HG02588 (cell line): Measurements from ENCODE around the gene MTCL3.

Source experiments
- ATAC-seq: cut with Tn5 transposase; IDR thresholded peaks from one replicate; pipeline ENCODE4 v1.9.1; 2021; ENCODE audit warnings: mild to moderate bottlenecking, moderate library complexity; ENCODE audit not compliant: unreplicated experiment

Gene MTCL3

DNA sequence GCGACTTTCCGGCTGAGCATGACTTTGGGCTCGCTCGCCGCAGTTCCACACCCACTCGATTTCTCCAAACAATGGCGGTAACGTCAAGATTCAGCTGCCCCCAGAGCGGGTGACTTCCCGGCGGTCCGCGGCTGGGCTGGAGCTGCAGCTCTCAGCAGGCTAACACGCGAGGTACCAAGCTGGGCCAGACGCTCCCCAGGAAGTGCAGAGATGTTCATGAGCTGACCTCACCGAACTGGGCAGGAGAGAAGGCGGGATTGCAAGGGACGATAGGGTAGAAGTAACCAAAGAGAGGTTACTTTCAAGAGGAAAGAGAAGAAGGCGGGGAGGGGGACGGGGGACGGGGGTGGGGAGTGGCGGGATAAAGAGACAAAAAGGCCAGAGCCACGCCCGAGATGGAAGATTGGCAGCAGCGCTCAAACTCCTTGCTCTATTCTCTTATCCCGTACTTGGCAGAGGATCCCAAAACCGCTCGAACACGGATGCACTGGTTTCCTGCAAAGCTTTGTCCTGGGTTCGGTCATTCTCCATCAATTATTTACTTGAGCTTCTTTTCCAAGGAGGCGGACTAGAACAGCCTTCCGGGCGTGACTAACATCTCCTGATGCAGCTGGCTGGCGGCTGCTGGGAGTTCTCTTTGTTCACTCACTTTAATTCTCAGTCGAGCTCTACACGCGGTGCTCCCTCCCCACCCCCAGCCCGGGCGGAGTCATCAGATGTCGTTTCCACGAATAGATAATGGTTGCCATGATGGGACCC lies at the start of gene MTCL3:
Gene MTCL3 (minus strand): TSS at position 626 of the 759 bp plus-strand sequence.
- ATAC-seq, result no peak

DNA sequence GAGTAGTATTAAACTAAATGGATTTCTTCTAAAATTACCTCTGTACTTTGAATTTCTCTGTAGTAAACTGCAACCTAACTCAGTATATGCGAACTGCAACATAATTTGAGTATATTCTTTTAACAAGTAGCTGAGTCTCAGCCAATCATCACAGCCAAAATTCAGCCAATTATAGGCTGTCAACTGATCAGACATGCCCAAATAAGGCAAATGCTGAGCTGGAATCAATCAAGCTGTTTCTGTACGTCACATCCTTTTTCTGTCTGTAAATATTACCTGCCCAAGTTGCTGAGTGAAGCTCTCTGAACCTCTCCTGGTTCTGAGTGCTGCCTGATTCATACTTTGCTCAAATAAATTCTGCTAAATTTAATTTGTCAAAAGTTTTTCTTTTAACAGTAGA lies 48.3 kb upstream of the MTCL3 start:
- no peak for ATAC-seq

DNA sequence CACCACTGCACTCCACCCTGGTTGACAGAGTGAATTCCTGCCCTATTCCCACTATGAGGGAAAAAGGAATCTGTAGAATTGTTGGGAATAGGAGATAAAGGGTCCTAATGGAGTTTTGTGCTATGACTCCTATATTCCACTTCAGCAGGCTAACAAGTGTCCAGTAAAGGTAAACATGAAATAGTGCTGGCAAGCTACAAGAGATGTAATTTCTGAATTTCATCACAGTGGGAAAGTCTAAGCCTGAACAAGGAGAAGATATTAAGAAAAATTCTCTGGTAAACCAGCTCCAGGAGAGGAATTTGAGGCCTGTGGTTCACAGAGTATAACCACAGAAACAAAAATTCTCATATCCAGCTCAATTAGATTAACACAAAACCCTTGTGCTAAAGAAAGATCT lies 47.5 kb upstream of the MTCL3 start:
- ATAC-seq, result no peak

DNA sequence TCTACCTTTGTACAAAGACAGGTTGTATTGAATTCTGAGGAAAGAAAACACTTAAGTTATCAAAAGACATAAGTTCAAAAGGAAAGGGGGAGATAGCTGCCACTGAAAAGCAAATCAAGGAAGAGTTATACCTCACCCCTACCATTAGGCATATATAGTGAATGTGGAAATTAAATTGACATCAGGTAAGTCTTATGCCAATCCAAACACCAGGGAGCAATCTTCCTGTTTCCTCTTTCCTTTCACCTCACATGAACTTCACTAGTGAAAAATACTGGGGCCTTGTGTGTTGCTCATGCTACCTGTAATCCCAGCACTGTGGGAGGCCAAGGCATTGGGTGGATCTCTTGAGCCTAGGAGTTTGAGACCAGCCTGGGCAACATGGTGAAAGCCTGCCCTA lies 47.0 kb upstream of the MTCL3 start:
- no peak for ATAC-seq

DNA sequence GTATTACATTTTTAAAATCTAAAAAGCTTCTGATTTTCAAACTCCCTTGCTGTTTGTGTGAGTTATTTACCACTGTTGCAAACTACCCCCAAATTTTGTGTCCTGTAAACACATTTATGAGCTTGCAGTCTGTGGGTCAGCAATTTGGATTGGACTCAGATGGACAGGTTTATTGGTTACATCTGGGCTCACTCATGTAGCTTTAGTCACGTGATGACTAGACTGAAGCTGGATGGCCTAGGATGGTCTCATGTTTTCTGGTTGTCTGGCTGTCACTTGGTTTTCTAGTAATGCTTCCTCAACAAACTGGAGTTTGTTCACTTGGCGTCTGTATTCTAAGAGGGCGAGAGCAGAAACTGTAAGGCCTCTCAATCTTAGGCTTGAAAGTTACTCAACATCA lies 45.6 kb upstream of the MTCL3 start:
- no peak for ATAC-seq

DNA sequence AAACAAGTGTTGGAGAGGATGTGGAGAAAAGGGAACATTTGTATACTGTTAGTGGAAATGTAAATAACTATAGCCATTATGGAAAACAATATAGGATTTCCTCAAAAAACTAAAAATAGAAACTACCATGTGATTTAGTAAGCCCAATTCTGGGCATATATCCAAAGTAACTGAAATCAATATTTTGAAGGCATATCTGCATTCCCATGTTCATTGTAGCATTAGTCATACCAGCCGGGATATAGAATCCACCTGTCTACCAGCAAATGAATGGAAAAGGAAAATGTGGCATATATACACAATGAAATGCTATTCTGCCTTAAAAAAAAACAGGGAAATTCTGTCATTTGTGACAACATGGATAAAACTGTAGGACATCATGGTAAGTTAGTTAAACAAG lies 42.5 kb upstream of the MTCL3 start:
- ATAC-seq, result no peak

DNA sequence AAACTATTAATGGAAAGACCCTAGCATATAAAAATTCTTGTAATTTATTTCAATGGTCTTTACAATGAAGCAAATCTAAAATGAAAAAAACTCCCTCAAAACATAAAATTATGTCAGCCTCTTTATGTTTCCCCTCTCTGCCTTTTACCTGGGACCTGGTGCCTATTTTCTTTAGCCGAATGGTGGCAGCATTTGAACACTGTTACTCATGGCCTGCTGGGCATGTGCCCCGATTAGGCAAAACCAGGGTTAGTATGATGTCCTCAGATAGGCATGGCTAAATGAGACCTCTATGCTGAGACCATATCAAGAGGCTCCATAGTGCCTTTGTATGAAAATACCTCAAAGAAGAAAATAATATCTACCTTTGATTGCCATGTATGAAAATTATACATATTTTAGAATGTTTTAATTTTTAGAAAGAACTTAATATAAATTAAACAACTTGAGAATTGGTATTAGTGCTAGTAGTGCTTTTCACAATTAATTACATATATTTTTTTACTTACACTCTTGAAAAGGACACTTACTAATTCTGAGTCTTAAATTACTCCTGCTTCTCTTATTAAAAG lies 35.4 kb upstream of the MTCL3 start:
- no peak for ATAC-seq

DNA sequence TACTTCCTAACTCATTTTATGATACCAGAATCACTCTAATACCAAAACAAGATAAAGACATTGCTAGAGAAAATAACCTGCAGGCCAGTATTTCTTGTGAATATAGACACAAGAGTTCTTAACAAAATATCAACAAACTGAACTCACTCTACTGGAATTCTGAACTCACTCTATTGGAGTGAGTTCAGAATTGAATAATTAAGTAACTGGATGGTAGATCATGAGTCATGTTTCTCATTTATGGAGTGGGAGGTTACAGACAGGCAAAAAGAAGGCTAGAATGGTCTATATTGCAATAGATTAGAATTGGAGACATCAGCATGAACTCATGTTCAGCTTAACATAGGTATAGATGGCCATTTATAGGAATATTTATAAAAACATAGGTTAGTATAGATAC lies 31.3 kb upstream of the MTCL3 start:
- ATAC-seq, result no peak

DNA sequence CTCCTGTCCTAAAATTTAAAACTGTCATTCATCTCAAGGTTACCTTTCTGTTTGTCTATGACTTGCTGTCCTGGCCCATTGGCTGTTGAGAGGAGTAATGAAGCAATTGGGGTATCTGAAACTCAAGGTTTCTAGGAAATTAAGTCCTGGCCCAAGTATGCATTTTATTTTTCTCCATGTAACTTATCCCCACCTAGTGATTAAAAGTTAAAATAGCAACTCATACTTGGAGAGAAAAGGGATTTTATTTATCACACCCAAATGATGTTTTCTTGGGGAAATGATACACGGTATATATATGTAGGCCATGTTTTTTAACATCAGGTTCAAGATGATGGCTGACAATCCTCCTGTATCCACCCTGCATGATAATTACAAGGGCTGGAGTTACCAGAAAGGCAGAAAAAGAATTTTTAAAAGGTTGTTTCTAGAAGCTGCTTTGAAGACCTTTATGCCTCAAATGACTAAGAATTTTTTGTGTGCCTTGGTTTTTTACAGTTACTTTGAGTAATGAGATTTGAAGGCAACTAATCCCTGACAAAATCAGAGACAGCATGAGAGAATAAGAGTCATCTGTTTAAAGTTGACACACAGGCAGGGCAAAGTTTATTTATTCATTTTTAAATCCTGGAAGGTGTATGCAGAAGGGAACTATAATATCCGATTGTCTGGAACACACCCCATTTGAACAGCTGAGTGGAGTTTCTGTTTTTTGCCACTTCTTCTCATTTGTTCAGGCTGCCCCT lies 28.9 kb upstream of the MTCL3 start:
- no peak for ATAC-seq

DNA sequence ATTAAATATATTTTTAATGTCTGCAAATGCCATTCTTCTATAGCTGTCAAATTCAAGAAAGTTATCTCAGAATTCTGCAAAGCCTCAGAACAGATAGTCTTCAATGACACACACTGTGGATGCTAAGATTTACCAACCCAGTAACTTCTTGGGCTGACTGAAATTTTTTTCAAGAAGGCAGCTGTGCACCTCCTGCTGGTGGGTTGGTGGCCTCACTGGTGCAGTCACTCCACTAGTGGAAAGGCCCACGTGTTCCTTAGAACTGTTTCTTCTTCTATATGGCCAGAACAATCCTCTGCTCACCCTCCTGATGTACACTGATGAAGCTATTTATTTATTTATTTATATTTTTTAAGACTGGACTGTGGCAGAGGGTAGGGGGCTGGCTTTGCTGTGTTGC lies 28.1 kb upstream of the MTCL3 start:
- no peak for ATAC-seq

DNA sequence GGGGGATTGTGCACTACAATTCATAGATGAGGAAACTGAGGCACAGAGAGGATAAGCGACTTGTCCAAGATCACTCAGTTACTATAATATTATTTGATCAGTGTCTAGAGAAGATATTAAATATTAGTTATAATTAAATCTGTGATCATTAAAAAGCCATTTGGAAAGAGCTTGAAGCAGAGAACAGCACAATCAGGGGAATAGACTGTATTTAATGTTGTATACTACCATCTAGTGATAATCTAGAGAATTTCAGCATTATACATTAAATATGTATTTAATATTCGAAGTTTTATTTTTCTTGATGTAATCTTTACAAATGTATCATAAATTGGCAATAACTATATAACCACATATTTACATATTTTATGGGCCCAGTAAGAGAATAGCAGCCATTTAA lies 20.1 kb upstream of the MTCL3 start:
- ATAC-seq, result no peak

DNA sequence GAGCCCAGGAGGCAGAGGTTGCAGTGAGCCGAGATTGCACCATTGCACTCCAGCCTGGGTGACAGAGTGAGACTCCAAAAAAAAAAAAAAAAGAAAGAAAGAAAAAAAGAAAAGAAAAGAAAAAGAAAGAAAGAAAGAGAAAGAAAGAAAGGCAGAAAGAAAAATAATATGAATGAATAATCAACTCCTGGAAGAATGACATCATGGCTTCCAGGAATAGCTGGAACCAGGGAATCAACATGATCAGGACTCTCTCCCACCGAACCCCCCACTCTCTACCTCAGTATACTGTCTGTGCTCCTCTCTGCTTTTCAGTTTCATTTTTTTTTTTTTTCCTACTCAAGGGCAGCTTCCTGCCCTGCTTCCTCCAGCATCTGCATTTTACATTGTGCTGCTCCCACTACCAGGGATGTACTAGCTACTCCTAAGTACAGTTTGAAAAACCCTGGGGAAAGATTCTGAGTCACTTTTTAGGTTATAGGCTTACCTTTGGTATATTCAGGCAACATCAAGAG lies 19.7 kb upstream of the MTCL3 start:
- no peak for ATAC-seq

DNA sequence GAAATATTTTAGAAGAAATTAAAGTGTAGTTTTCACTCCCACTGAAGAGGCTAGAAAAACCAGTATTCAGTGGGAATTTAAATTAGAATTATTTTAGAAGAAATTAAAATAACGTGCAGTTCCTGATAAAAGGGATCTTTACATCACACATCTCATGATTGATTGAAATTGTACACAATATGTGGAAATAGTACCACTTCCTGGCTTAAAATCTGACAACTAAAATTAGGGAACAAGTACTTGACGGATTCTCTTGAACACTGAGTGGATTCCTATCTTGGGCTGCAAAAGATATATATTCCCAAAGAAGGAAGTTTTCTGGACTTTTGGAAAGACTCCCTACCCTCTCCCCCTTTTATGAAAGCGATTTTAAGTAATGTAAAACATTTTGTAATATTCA lies 14.6 kb upstream of the MTCL3 start:
- no peak for ATAC-seq

DNA sequence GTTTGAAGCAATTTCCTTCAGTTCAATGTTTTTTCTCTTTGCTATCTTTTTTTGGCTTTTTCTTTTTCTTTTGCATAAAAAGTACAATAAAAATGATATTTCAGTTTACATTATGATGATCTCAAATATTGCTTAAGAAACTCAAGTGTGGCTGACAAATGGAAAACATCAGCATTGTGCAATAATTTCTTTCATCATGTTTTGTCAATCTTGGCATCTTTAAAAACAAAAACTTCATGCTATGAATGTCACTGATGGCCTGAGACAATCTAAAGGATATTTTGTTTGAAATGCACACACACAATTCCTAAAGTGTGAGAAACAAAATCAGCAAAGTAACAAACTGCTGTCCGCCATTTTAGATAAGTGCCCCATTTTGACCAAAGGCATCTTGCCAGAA lies 13.9 kb upstream of the MTCL3 start:
- ATAC-seq, result no peak

DNA sequence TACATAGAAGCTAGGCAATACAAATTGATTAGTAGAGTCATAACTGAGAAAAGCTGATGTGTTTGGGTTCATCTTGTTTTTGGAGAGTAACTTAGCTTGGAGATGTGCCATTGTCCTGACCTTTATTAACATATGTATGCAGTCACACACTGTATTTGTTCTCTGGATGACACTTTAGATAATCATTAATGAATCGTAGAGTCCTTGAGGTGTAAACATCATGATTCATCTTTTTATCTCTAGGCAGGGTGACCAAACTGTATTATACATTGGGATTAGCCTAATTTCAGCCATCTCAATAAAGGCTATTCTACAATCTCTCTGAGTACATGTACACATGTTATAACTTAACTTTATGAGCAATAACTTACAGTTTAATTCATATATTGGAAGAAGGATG lies 3.6 kb upstream of the MTCL3 start:
- ATAC-seq, result no peak

DNA sequence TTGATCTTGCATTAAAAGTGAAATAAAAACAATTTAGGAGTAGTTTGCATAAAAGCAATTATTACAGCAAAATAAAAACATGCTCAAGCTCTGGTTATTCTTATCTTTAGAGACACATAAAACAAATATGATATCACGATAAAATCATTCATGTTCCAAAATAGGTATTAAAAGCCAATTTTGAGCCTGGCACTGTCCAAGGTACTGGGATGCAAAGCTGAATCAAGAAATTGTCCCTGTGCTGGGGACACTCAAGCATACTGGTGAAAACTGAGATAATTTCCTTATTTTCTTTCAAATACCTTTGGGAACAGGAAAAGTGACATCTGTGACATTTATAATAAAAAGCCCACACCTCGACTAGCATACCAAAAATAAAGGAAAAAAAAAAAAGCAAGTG lies 931 bp upstream of the MTCL3 start:
- ATAC-seq, result no peak

DNA sequence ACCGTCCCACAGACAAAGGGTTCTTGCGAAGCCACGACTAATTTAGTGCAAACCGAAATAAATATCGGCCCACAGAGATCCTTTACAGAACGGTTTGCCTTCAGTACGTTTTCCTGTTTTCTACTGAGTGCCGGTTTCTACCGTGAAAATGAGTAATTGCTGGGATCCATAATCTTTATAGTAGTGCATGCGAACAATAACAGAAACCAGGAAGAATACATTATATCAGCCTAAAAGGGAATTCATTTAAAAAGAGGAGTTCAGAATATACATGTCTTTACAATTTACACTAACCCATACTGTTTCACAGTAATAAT lies 292 bp upstream of the MTCL3 start:
- ATAC-seq, result no peak

DNA sequence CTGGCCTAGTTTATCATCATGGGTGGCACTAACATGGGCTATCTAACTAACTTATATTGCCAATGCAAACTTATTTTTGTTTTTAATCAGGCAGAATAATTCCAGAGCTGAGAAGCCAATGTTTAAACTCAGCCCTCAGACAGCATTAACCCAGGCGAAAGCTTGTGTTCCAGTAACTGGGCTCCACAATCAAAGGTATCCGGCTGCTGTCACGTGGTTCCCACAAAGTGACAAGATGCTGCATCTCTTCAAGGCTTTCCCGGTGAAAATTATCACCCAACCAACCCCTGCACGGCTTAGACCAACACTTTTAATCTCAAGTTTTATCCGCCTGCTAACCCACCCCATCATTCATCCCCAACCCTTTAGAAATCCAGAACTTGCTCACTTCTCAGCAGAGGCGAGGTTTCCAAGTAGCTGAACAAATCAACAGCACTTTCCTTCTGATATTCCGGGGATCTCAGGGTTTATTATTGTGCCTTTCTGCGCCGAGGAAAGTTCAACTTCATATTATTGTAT lies 885 bp downstream of the MTCL3 start:
- no peak for ATAC-seq

DNA sequence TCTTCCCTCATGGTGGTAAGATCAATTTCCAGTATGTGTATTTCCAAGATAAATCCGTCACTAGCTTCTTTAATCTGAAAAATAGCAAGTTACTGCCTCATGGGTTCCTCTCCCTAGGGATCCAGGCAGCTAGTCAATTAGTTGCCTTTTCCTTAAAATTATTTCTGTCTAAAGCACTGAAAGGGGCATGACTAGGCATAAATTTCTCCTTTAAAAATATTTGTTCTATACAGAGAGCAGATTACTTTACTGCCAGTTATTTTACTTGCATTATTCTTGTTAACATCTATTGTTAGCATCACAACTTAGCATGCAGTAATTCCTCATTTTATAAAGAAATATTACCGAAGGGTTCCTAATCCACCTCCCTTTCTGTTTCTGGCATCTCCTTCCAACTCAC lies 1.4 kb downstream of the MTCL3 start:
- no peak for ATAC-seq

DNA sequence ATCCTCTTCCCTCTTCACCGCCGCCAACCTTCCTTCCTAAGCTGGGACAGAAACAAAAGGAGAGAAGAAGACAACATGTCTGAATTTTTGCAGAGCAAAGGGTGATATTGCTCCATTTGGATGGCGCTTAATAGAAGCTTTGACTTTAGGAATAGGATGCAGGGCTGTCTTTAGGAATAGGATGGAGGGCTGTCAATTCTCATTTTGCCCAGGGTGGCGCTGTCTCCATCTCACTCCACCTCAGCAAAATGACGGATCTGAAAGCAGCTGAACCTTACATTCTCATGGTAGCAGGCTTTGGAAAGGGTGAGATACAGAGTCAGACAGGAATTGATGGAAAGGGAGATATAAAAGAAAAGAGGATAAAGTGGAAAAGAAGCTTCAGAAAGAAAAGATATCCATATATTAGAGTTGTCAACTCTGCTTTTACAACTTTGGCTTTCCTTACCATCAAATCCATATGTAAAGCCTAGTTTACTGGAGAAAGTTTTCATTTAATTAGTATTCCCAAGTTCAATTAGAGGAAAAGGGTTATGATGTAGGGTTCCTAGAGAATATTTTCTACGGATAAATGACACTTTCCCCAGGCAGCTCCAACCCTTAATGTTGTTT lies 2.4 kb downstream of the MTCL3 start:
- ATAC-seq, result peak; percentile 55

DNA sequence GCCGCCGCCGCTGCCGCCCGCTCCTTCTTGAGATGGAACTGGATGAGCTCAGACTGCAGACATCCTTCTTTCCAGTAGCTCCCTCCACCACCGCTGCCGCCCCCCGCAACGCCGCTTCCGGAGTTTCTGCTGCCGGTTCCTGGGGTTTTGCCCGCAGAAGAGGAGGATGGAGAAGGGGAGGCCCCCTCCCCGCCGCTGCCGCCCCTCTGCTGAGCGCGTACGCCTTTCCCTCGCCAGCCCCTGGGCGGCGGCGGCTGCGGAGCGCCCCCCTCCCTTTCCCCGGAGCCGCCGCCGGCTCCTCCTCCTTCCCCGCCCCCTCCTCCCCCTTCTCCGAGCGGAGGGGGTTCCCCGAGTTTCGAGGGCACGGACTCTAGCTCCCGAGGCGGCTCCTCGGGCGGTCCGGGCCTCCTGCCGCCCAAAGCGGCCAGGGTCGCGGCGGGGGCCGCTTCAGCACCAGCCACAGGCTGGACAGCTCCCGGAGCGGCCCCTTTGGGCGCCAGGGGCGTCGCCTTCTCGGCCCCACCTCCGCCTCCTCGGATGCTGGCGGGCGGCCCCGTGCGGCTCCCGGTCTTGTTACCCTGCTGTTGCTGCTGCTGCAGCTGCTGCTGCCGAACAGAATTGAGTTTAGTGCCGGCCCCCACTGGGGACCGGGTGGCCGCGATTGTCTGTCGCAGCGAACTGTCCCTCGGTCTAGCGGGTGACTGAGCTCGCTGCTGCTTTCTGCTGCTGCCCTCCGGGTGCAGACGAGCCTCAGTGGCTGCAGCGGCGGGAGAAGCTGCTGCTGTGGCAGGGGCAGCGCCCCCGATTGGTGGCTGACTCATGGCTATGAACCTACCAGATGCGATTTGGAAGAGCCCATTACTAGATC lies 3.1 kb downstream of the MTCL3 start:
- peak; percentile 68 for ATAC-seq
